Nucleus accumbens (tissue), 56 donors: ENCODE data around the gene PRKCSH.
"Not testable (repeated sequence)": the region's sequence is repeated elsewhere in the genome, so short reads cannot be mapped to it uniquely, and the experiment has no call there.

Source experiments
- DNase-seq, 56 donors: peaks; one replicate each; lab custom pipeline; 2025; lab: John Stamatoyannopoulos, UW

The PRKCSH gene

GRCh38 chr19:11447347-11448262 is 12.2 kb downstream of the PRKCSH start:
- peak in 1 of 56 donors; percentile 62 for DNase-seq

- no peak for DNase-seq
Observed at GRCh38 chr19:11448410-11448809, 13.0 kb downstream of the PRKCSH start.

GRCh38 chr19:11448923-11449554 is 13.6 kb downstream of the PRKCSH start:
- DNase-seq, result peak in 1 of 56 donors; percentile 21

GRCh38 chr19:11450570-11451326 is 15.3 kb downstream of the PRKCSH start:
- no peak for DNase-seq

- DNase-seq, result no peak
Observed at GRCh38 chr19:11451327-11451870, 16.0 kb downstream of the PRKCSH start.

- no peak for DNase-seq
Observed at GRCh38 chr19:11451871-11452619, 16.6 kb downstream of the PRKCSH start.

- DNase-seq, result peak in 6 of 56 donors; percentile 14 to 32 (median 17)
Observed at GRCh38 chr19:11452620-11453310, 17.3 kb downstream of the PRKCSH start.

GRCh38 chr19:11453468-11454341 is 18.3 kb downstream of the PRKCSH start:
- peak in 1 of 56 donors; percentile 17 for DNase-seq

GRCh38 chr19:11455233-11455554 is 19.8 kb downstream of the PRKCSH start:
- not testable (repeated sequence) for DNase-seq

- peak in 1 of 56 donors; percentile 45 for DNase-seq
Observed at GRCh38 chr19:11456659-11457058, 21.2 kb downstream of the PRKCSH start.

GRCh38 chr19:11457115-11457514 is 21.7 kb downstream of the PRKCSH start:
- DNase-seq, result peak in 53 of 56 donors; percentile 33 to 95 (median 83)

- DNase-seq, result no peak
Observed at GRCh38 chr19:11457831-11458230, 22.4 kb downstream of the PRKCSH start.

GRCh38 chr19:11458236-11458900 is 22.9 kb downstream of the PRKCSH start:
- no peak for DNase-seq

- DNase-seq, result not testable (repeated sequence)
Observed at GRCh38 chr19:11458912-11459311, 23.5 kb downstream of the PRKCSH start.

- no peak for DNase-seq
Observed at GRCh38 chr19:11460207-11460606, 24.8 kb downstream of the PRKCSH start.

GRCh38 chr19:11461453-11461852 is 26.0 kb downstream of the PRKCSH start:
- DNase-seq, result no peak

- DNase-seq, result peak in 1 of 56 donors; percentile 28
Observed at GRCh38 chr19:11463391-11463790, 28.0 kb downstream of the PRKCSH start.
